Neural crest cell (in vitro differentiated cells): ENCODE measurements around the gene STAP1. TPM values are rescaled to one million over a fixed set of nuclear protein-coding genes. Genes with fewer than 3 reads are reported as not detected.
"Not testable (repeated sequence)": the region's sequence is repeated elsewhere in the genome, so short reads cannot be mapped to it uniquely, and the experiment has no call there.

ENCODE experiments used
- DNase-seq: peaks from one replicate; pipeline ENCODE4 v3.0.0; 2021; ENCODE audit warnings: low read depth, mixed read lengths, low spot score
- H3K27ac Mint-ChIP-seq: one replicate; pipeline ENCODE4 v1.8.0; 2021; ENCODE audit warnings: mild to moderate bottlenecking, mixed read lengths; ENCODE audit not compliant: unreplicated experiment
- H3K27me3 Mint-ChIP-seq: 2 replicates; pipeline ENCODE4 v1.8.0; 2021; ENCODE audit warnings: low read depth, mild to moderate bottlenecking, mixed read lengths
- H3K36me3 Mint-ChIP-seq: 2 replicates; pipeline ENCODE4 v1.8.0; 2021; ENCODE audit warnings: low read depth, mild to moderate bottlenecking, mixed read lengths
- H3K4me1 Mint-ChIP-seq: 2 replicates; pipeline ENCODE4 v1.8.0; 2021; ENCODE audit warnings: mixed read lengths
- H3K4me3 Mint-ChIP-seq: one replicate; pipeline ENCODE4 v1.8.0; 2021; ENCODE audit warnings: mild to moderate bottlenecking, mixed read lengths
- H3K9me3 Mint-ChIP-seq: 2 replicates; pipeline ENCODE4 v1.8.0; 2021; ENCODE audit warnings: mixed read lengths
- CTCF ChIP-seq: fragments of 200-600 bp; sonication (generic); conservative IDR thresholded peaks from 2 replicates; pipeline ENCODE4 v1.5.0; 2021; ENCODE audit warnings: antibody characterized with exemption, mild to moderate bottlenecking
- total RNA-seq: library from RNA; stranded (reverse); gene quantifications from 2 replicates; pipeline ENCODE4 v1.2.1, GENCODE V29; 2021

STAP1 gene
- total RNA-seq, 1 donor from 2014 or later: not detected

- Mint-ChIP-seq H3K9me3 (no peaks in the 10 kb centered on the region), H3K36me3 (no peaks in the 10 kb centered on the region), H3K4me1 (peaks cover 14% of the 10 kb centered on the region), H3K4me3 (no peak overlapping the region), H3K27me3 (no peaks in the 10 kb centered on the region), H3K27ac (no peak overlapping the region)
- peak; percentile 58 for TF ChIP-seq CTCF
- DNase-seq: no peak
Measured at GRCh38 chr4:67549123-67549522, 9.4 kb upstream of the STAP1 start.

GRCh38 chr4:67550451-67550850 is 8.1 kb upstream of the STAP1 start:
- DNase-seq: no peak
- Mint-ChIP-seq H3K4me1 (peaks cover 5% of the 10 kb centered on the region), H3K36me3 (no peaks in the 10 kb centered on the region), H3K9me3 (no peaks in the 10 kb centered on the region), H3K27ac (no peak overlapping the region), H3K4me3 (no peak overlapping the region), H3K27me3 (no peaks in the 10 kb centered on the region)
- TF ChIP-seq CTCF: no peak

- Mint-ChIP-seq H3K36me3 (no peaks in the 10 kb centered on the region), H3K27ac (no peak overlapping the region), H3K27me3 (no peaks in the 10 kb centered on the region), H3K9me3 (no peaks in the 10 kb centered on the region), H3K4me3 (no peak overlapping the region), H3K4me1 (peaks cover 3% of the 10 kb centered on the region)
- TF ChIP-seq CTCF: no peak
- no peak for DNase-seq
Measured at GRCh38 chr4:67550857-67551256, 7.7 kb upstream of the STAP1 start.

- not testable (repeated sequence) for H3K9me3 Mint-ChIP-seq, H3K27ac Mint-ChIP-seq, H3K4me1 Mint-ChIP-seq, H3K4me3 Mint-ChIP-seq, H3K27me3 Mint-ChIP-seq, DNase-seq, H3K36me3 Mint-ChIP-seq
Measured at GRCh38 chr4:67552146-67552792, 6.3 kb upstream of the STAP1 start.

- no peaks in the 10 kb centered on the region for H3K36me3 Mint-ChIP-seq
- H3K4me3 Mint-ChIP-seq: no peak overlapping the region
- no peaks in the 10 kb centered on the region for H3K27me3 Mint-ChIP-seq
- no peak for DNase-seq
- H3K9me3 Mint-ChIP-seq: no peaks in the 10 kb centered on the region
- no peaks in the 10 kb centered on the region for H3K4me1 Mint-ChIP-seq
- no peak overlapping the region for H3K27ac Mint-ChIP-seq
- no peak for TF ChIP-seq CTCF
Measured at GRCh38 chr4:67554096-67554495, 4.4 kb upstream of the STAP1 start.

- no peak for TF ChIP-seq CTCF
- DNase-seq: no peak
- Mint-ChIP-seq H3K27me3 (no peaks in the 10 kb centered on the region), H3K4me1 (no peaks in the 10 kb centered on the region), H3K4me3 (no peak overlapping the region), H3K27ac (no peak overlapping the region), H3K36me3 (no peaks in the 10 kb centered on the region), H3K9me3 (no peaks in the 10 kb centered on the region)
Measured at GRCh38 chr4:67555447-67555846, 3.1 kb upstream of the STAP1 start.
